HG03280 (cell line): ENCODE data around the gene HAUS5.
A peak's percentile ranks its signal among the peaks of the same experiment; 100 is the strongest.

Experiments
- ATAC-seq: cut with Tn5 transposase; IDR thresholded peaks from one replicate; pipeline ENCODE4 v1.9.1; 2021; ENCODE audit warnings: mild to moderate bottlenecking, moderate library complexity; ENCODE audit not compliant: unreplicated experiment

The HAUS5 gene

DNA sequence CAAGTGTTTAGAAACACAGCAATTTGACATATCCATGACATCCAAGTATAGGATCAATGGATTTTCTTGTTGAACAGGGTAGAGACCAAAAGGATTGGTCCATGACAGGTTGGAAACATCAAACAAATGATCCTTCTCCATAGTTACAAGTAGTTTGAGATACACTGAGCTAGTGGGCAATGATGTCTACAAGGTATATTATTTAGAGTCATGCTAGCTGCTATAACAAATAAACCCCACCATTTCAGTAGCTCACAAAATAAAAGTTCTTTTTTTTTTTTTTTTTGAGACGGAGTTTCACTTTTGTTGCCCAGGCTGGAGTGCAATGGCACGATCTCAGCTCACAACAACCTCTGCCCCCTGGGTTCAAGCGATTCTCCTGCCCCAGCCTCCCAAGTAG lies 4.9 kb upstream of the HAUS5 start:
- no peak for ATAC-seq

DNA sequence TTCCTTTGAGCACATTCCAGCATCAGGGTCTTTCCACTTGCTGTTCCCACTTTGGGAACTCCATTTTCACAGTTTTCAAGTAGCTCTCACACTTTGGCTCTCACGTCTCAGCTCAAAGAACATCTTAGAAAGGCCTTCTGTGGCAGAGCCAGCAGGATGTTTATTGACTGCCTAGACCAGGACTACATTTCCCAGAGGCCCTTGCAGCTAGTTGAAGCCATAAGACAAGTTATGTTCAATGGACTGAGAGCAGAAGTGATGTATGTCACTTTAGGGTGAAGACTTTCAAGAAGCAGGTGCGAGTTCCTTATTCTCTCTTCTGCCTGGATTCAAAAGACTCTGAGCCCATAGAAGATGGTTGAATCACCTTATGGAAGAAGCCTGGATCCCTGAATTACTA lies 4.3 kb upstream of the HAUS5 start:
- no peak for ATAC-seq

DNA sequence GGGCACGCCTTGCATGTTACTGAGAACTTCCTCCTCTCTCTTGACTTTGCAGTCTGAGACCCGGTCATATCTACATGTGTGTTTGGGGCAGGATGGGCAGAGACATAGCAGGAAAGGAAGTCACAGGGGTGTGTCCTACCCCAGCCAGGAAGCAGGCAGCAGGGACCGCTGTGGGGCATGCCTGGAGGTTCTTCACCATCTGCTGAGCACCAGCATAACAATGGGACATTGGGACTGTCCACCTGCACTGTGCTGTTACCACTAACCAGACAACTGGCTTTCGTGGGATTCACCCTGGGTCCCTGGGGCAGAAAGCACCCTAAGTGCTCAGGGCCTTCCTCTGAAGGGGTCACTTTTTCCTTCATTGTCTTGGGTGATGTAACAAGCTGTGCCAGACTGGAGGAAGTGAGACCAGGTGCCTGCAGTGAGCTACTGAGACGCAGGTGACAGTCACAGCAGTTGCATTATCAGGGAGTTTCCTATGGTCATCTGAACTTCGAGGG lies 2.6 kb upstream of the HAUS5 start:
- ATAC-seq: no peak

DNA sequence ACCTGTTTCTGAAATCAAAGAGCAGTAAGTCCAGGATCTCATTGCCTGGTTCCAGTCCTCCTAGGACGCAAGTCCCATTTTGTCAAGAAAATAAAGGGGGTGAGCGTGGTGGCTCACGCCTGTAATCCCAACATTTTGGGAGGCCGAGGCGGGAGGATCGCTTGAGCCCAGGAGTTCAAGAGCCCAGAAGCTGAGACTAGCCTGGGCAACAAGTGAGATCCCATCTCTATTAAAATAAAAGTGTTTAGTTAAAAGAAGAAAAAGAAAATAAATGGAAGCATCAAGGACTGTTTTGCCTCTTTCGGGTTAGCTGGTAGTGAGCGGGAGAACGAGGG lies 344 bp upstream of the HAUS5 start:
- no peak for ATAC-seq

DNA sequence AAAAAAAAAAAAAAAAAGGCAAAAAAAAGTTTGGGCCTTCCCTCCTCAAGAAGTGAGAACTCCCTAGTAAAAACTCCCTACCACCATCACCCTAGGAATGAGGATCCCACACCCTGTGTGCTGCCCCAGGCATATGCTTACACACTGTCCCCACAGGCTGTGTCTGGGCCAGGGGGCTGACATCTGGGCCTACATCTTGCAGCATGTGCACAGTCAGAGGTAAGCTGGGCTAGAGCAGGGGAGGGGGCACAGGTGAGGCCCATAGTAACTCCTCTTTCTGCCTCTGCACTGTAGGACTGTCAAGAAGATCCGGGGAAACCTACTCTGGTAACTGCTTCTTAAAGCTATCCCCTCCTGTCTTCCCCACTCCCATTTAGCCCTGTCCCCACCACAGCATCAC lies 1.0 kb downstream of the HAUS5 start:
- ATAC-seq: no peak

DNA sequence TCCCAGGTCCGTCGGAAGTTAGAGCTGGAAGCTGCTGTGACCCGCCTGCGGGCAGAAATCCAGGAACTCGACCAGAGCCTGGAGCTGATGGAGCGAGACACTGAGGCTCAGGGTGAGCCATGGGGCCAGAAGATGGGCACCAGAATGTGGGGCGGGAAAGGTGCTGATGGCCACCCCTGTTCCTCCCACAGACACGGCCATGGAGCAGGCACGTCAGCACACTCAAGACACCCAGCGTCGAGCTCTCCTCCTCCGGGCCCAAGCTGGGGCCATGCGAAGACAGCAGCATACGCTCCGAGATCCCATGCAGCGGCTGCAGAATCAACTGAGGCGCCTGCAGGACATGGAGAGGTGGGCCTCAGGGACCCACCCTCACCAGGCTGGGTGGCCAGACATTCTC lies 2.5 kb downstream of the HAUS5 start:
- ATAC-seq: no peak

DNA sequence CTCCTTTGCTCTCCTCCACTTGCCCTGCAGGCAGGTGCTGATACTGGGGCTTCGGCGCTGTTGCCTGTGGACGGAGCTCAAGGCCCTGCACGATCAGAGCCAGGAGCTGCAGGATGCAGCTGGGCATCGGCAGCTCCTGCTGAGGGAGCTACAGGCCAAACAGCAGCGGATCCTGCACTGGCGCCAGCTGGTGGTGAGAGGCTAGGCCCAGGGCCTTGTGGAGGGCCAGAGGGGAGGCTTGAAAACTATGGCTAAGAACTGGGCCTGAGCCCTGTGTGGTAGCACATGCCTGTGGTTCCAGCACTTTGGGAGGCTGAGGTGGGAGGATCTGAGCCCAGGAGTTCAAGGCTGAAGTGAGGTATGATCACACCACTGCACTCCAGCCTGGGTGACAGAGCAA lies 6.3 kb downstream of the HAUS5 start:
- ATAC-seq: no peak

DNA sequence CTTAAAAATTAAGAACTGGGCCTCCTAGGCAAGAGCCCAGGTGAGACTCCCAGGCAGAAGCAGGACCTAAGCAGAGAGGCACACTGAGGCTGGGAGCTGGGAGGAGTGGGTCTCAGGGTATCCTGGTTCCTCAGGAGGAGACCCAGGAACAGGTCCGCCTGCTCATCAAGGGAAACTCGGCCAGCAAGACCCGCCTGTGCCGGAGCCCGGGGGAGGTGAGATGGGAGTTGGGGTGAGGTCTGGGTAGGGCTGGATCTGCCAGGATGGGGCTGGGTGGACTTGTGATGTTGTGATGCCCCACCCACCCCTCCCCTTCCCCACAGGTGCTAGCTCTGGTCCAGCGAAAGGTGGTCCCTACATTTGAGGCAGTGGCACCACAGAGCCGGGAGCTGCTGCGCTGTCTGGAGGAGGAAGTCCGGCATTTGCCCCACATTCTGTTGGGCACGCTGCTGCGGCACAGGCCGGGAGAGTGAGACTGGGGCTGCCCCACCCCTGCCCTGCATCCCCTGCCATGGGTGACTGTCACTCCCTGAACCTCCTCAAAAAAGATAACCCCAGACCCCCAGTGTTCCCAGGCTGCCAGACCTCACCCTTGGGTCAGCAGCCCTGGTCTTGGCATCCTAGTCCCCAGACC lies 6.9 kb downstream of the HAUS5 start:
- ATAC-seq: no peak

DNA sequence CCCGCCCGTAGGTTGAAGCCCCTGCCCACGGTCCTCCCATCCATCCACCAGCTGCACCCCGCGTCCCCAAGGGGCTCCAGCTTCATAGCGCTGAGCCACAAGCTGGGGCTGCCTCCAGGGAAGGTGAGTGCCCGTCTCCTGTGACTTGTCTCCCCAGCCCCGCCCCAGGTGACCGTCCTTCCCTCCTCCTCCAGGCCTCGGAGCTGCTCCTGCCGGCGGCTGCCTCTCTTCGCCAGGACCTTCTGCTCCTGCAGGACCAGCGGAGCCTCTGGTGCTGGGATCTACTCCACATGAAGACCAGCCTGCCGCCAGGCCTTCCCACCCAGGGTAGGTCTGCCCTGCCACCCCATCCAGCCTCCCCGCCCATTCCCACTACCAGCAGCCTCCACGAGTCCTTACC lies 7.5 kb downstream of the HAUS5 start:
- no peak for ATAC-seq

DNA sequence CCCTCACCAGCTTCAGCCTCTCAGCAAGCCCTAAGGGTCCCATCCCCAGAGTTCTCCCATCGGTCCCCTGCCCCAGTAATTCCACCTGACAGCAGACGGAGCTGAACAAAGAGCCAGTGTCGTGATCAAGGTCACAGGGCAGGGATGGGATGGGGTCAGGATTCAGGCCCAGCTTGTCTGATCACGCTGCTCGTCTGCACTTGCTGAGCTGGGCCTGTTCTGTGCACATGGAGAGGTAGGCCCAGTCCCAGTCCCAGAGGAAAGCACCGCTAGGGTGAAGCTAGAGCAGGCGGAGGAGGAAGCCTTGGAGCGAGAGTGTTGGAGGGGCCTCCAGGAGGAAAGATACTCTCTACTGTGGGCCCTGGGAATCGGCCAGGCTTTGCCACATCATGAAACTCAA lies 9.2 kb downstream of the HAUS5 start:
- ATAC-seq: no peak

DNA sequence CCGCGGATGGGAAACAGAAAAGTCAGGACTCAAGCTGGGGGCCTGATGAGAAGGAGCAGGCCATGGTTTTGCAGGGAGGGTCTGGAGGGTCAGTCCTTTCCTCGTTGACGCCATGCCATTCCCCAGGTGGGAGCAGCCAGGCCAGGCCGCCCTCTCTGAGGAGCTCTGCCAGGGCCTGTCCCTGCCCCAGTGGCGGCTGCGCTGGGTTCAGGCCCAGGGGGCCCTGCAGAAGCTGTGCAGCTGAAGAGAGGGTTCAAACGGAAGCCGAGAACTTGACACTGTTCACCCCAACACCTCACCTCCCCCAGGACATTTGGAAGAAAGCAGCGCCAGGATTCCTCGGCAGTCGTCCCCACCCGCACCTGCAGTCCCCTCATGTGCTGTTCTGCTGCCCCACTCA lies 10.2 kb downstream of the HAUS5 start:
- no peak for ATAC-seq

DNA sequence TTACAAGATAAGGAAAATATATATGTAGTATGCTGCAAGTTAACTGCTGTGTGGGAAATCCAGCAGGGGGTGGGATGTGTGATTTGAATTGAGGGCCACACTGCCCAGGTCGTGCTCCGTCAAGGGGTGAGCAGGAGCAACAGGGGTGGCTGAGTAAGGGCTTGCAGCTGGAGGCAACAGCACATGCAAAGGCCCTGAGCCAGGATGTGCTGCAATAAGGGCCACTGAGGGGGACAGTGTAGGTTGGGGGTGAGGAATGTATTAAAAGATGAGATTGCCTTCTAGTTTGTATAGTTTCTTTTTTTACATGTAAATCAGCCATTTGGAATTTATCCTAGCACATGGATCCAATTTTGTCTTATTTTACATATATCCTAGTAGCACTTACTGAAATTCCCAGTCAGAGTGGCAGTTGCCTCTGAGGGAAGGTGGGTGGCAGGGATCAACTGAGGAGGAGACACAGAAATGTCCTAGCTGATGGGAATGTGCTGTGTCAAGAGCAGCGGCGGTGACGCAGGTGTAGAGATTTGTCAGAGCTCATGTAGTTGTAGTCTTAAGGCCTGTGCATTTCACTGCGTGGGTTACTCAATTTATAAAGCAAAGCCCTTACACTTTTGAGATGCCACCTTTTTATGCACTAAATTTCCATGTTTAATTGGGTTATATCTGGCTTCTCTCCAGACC lies 10.9 kb downstream of the HAUS5 start:
- ATAC-seq: no peak

DNA sequence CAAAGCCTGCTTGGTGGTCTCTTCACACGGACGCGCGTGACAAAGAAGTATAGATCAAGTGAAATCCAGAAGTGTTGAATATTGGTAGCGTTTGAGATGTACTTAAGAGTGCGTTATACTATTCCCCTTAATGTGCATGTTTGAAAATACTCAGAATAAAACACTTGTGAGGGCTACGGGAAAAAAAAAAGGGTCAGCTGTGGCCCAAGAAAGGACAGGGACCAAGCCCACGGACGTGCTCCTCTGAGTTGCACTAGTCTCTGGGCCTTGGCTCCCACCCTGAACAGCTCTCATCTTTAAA lies 15.7 kb downstream of the HAUS5 start:
- ATAC-seq: no peak

DNA sequence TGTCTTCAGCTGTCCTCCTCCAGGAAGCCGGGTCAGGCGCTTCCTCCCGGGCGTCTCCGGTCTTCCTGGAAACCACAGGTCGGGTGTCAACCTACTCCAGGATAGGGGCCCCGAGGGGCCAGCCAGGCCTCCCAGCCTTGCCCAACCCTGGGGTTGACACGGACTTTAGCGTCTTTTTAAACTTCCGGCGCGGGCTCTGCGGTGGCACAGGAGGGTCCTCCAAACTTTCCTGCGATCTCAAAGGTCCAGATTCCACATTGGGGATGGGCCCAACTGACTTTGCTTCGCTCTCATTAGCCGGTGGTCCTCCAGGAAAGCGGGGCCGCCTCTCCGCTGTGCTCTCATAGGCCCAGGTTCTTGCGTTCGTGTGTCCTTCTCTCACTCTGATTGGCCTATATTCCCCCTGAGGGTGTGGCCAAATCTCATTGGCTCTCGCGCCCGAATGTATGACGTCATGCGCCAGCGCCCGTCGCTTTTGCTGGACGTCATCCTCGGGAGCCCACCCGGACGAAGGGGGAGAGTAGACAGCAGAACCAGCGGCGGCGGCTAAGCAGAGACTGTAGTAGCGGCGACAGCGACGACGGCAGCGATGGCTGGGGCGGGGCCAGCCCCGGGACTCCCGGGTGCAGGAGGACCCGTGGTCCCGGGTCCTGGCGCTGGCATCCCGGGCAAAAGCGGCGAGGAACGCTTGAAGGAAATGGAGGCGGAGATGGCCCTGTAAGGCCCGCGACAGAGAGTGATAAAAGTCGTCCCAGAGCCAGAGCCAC lies 16.2 kb downstream of the HAUS5 start, which contains the start of gene RBM42:
Gene RBM42, plus strand, starts transcription at position 472 of the 767 bp plus-strand sequence. Its CDS starts 118 bp downstream, at position 590.
- ATAC-seq: peak; percentile 94

DNA sequence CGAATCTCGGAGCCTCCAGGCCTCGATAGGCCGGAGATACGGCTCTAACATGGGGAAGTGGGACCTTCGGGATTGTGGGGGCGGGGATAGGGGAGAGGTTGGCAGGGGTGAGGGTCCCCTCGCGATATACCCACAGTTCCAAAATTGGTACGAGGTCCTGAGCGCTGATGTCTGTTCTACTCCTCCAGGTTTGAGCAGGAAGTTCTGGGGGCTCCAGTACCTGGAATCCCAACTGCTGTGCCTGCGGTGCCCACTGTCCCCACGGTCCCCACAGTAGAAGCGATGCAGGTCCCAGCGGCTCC lies 16.7 kb downstream of the HAUS5 start:
- no peak for ATAC-seq

DNA sequence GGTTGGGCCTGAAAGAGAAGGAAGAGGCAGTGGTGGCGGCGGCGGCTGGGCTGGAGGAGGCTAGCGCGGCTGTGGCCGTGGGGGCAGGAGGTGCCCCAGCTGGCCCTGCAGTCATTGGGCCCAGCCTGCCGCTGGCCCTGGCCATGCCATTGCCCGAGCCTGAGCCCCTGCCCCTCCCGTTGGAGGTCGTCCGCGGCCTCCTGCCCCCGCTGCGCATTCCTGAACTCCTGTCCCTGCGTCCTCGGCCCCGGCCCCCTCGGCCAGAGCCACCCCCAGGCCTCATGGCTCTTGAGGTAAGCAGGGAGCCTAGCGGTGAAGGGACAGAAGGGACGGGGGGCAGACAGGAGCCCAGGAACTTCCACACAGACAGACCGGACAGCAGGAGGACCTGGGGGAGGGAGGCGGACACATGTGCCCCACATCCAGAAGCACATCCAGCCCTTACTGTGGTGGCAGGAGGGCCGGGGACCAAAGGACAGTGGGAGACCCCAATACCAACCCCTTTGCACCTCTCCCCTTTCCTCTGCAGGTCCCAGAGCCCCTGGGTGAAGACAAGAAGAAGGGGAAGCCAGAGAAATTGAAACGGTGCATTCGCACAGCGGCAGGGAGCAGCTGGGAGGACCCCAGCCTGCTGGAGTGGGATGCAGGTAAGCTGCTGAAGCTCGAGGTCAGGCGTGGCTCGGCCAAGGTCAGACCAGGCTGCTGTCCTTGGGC lies 21.3 kb downstream of the HAUS5 start:
- ATAC-seq: no peak

DNA sequence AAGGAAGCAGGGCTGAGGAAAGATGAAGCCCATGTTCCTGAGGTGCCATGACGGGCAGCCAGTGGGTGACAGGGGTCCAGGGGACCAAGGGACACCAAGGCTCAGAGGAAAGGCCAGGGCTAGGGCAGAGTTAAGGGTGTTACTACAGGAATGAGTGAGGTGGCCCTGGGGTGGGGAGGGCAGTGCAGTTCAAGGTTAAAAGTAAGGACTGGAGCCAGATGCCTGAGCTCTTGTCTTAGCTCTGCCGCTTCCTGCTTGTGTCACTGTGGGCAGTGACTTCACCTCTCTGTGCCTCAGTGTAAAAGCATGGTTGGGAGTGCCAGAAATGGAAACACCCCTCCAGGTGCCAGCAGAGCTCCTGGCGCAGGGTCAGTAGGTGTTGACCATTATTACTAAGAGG lies 24.1 kb downstream of the HAUS5 start:
- ATAC-seq: no peak

DNA sequence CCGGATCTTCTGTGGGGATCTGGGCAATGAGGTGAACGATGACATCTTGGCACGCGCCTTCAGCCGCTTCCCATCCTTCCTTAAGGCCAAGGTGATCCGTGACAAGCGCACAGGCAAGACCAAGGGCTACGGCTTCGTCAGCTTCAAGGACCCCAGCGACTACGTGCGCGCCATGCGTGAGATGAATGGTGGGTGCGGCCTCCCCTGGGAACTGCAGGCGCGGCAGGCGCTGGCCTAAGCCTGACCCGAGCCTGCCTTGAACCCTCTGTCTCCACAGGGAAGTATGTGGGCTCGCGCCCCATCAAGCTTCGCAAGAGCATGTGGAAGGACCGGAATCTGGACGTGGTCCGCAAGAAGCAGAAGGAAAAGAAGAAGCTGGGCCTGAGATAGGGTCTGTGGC lies 24.6 kb downstream of the HAUS5 start:
- no peak for ATAC-seq

DNA sequence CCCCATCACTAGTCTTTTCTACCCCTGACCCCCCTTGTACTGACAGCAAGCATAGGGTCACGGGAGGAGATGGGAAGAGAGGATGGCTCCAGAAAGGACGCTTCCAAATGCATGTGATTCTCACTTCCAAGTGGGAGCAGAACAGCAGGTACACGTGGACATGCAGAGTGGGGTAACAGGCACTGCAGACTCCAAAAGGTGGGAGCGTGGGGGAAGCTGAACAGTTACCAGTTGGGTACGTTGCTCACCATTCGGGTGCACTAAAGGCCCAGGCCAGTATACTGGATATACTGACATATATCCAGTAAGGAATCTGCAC lies 26.7 kb downstream of the HAUS5 start:
- no peak for ATAC-seq

DNA sequence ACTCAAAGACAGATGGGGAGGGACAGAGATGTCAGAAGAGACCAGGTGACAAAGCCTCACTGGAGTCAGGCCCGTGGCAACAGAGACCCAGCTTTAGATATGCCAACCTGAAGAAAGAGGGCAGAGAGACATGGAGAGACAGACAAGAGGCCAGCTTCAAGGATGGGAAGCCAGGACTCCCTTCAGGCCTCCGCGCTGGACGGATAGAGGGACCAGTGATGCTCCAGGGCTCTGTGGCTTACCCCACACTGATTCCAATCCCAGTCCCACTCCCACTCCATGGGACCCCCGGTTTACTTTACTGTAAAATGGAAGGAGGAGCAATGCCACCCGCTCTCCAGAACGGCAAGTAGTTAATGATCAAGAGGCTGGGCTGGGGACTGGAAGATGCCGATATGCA lies 27.3 kb downstream of the HAUS5 start:
- no peak for ATAC-seq

DNA sequence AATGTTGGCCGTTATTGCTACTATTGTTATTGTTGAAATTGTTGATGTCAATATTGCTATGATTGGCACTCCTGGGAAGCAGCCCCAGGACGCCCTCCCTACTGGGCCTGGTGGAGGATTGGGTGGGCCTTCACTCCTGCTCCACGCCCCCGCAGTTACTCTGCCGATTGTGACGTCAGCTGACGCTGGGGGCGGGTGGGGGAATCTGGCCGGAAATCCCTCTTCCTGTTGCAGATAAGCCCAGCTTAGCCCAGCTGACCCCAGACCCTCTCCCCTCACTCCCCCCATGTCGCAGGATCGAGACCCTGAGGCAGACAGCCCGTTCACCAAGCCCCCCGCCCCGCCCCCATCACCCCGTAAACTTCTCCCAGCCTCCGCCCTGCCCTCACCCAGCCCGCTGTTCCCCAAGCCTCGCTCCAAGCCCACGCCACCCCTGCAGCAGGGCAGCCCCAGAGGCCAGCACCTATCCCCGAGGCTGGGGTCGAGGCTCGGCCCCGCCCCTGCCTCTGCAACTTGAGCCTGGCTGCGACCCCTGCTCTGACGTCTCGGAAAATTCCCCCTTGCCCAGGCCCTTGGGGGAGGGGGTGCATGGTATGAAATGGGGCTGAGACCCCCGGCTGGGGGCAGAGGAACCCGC lies 29.1 kb downstream of the HAUS5 start, which contains the start of gene ETV2:
Gene ETV2, plus strand, starts transcription at position 231 of the 637 bp plus-strand sequence. CDS start 716 bp downstream, outside the sequence.
- ATAC-seq: no peak
